Testis (tissue), 3 donors: ENCODE measurements around the gene UBAC1. TPM values are rescaled to one million over a fixed set of nuclear protein-coding genes. Genes with fewer than 3 reads are reported as not detected.
"Not testable (repeated sequence)": the region's sequence is repeated elsewhere in the genome, so short reads cannot be mapped to it uniquely, and the experiment has no call there.

Source experiments
- DNase-seq: peaks from one replicate; pipeline ENCODE4 v3.0.0-alpha.2; 2019
- H3K27ac ChIP-seq, 2 donors: fragments of 200-600 bp; sonication (generic); one replicate each; pipeline ENCODE4 v1.5.1; 2019
- H3K27me3 ChIP-seq: fragments of 200-600 bp; sonication (generic); one replicate; pipeline ENCODE4 v1.5.1; 2019
- H3K36me3 ChIP-seq: fragments of 200-600 bp; sonication (generic); one replicate; pipeline ENCODE4 v1.5.1; 2017; ENCODE audit warnings: low read depth; ENCODE audit errors: missing control alignments
- H3K4me1 ChIP-seq: fragments of 200-600 bp; sonication (generic); one replicate; pipeline ENCODE4 v1.5.1; 2019
- H3K4me3 ChIP-seq, 2 donors: fragments of 200-600 bp; sonication (generic); one replicate each; pipeline ENCODE4 v1.5.1; 2017 to 2019
- H3K9me3 ChIP-seq: fragments of 200-600 bp; sonication (generic); one replicate; pipeline ENCODE4 v1.5.1; 2017
- CTCF ChIP-seq, 3 experiments: fragments of 450-650 bp in 2 of 3; fragments of 200-600 bp in 1 of 3; sonication (generic) in 1 of 3; IDR thresholded peaks; one replicate each; pipeline ENCODE4 v1.5.1; 2016 to 2019; ENCODE audit warnings: antibody characterized with exemption in 3 of 3, mild to moderate bottlenecking in 2 of 3, moderate library complexity in 1 of 3
- POLR2A ChIP-seq: fragments of 450-650 bp; IDR thresholded peaks from one replicate; pipeline ENCODE4 v1.6.1; 2017; ENCODE audit warnings: antibody characterized with exemption, mild to moderate bottlenecking, moderate library complexity
- WGBS, 2 donors: methylation state at CpG; one replicate each; pipeline ENCODE4 v1.1.5; 2018; 5-methylcytosine and 5-hydroxymethylcytosine counted together
- intact Hi-C: fragments of 100-400 bp; cut with DNase I; formaldehyde crosslinking; loops from one replicate; pipeline ENCODE4 v1.15.1; 2023; ENCODE audit warnings: low total_unique reads
- polyA plus RNA-seq: library from polyadenylated mRNA; stranded (reverse); fragments of 350-450 nt; fragmentation: Illumina TruSeq; extraction: RNeasy Lipid Tissue Mini Kit (QIAGEN cat#74804); gene quantifications from one replicate; pipeline ENCODE4 v1.2.3, GENCODE V29; 2014; ENCODE audit warnings: low read depth, low replicate concordance; ENCODE audit not compliant: insufficient read depth
- total RNA-seq, 2 donors: library from RNA; depleted of rRNA; stranded (reverse); fragments of >200 nt; gene quantifications; one replicate each; pipeline ENCODE4 v1.2.3, GENCODE V29; 2016

UBAC1 gene
- total and polyA plus RNA-seq, 3 donors from 2014 or later: 82.2 to 99.5 (median 92.5) TPM

DNA sequence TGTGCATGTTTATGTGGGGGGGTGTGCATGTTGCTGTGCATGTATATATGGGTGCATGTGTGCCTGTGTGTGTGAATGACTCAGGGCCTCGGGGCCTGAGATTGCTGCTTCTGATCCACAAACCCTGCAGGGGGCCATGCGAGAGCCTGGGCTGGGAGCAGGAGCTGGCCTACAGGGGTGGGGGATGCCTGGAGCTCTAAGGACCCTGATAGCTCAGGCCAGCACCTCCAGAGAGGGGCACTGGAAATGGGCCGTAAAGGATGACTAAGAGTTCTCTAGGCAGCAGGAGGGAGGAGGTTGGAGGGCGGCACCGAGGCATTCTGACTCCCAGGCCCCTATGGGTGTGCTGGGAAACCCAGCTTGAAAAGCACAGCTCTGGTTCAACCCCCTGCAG lies 6.9 kb upstream of the UBAC1 start:
- Histone ChIP-seq H3K9me3 (no peaks in the 10 kb centered on the region), H3K4me3 (no peak overlapping the region), H3K4me1 (peaks cover 7% of the 10 kb centered on the region), H3K36me3 (no peaks in the 10 kb centered on the region), H3K27ac (no peak overlapping the region), H3K27me3 (no peaks in the 10 kb centered on the region)
- WGBS, 2 donors: 53 to 63% methylated on average over 5 of the region's 5 CpGs
- intact Hi-C loops: loop anchor here (5.0 kb wide), 1 partner anchor 149 kb away; the partner anchor contains the start of gene TMEM250
- TF ChIP-seq POLR2A (no peak), CTCF (IDR thresholded peaks at IDR 0.05) (no peak)
- DNase-seq: no peak

GRCh38 chr9:135966916-135967260 lies 5.7 kb upstream of the UBAC1 start:
- H3K27me3 ChIP-seq: not testable (repeated sequence)
- 84 to 91% methylated on average over 14 to 16 of the region's 16 CpGs for WGBS, 2 donors
- intact Hi-C loops: loop anchor here (5.0 kb wide), 1 partner anchor 150 kb away; the partner anchor contains the start of gene TMEM250

DNA sequence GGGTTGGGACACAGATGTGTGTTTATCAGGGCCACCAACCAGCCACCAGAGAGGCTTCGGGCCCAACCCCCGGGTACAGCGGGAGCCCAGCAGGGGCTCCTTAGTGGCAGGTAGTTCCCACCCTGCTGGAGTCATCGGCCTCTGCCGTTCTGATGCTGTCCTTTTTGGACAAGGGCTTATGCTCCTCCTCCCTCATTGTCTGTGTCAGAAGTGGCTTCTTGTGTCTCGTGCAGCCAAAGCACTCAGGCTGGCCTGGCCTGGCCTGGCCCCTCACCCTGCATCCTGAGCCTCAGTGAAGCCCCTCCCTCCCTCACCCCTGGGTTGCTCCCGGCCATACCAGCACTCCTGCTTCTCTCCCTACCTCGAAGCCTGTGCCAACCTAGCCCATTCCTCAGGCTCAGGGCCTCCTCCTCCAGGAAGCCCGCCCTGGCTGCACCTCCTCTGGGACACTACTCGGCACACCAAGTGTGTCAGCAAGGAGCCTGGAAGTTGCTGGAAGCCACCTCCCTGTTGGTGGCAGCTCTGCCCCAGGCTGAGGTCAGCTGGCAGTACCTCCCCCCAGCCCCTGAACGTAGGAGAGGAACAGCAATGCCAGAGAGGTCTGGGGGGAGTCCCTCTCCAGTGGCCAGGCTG lies 4.1 kb upstream of the UBAC1 start:
- Histone ChIP-seq H3K4me3 (no peak overlapping the region), H3K27ac (no peak overlapping the region), H3K36me3 (no peaks in the 10 kb centered on the region), H3K4me1 (peaks cover 10% of the 10 kb centered on the region), H3K9me3 (no peaks in the 10 kb centered on the region), H3K27me3 (no peaks in the 10 kb centered on the region)
- 69 to 85% methylated on average over 10 to 11 of the region's 11 CpGs for WGBS, 2 donors
- DNase-seq: no peak
- intact Hi-C loops: loop anchor here (5.0 kb wide), 1 partner anchor 152 kb away; the partner anchor contains the start of gene TMEM250
- TF ChIP-seq CTCF (IDR thresholded peaks at IDR 0.05) (no peak), POLR2A (no peak)

More at GRCh38 chr9:135966916-135967260, 5.7 kb upstream of the UBAC1 start:
- not testable (repeated sequence) for DNase-seq, H3K27ac ChIP-seq, H3K36me3 ChIP-seq, H3K4me1 ChIP-seq, H3K4me3 ChIP-seq, H3K9me3 ChIP-seq

DNA sequence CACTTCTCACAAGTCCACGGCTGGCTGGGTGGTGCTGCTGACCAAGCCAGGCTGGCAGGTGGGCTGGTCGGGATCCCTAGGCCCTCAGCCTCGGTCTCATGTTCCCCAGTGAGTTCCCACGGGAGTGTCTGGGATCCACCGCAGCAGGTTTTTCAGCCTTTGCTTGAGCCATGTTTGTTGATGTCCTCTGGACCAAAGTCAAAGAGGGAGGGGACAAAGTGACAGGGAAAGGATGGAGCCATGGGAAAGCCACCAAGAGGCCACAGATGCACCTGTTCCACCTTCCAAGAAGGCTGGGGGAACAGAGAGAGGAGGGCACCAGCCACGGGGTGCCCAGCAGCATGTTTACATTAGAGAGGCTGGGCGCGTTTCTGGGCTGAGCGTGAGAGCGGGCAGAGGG lies 2.8 kb upstream of the UBAC1 start:
- 82 to 83% methylated on average over 8 to 10 of the region's 10 CpGs for WGBS, 2 donors
- no peak overlapping the region for H3K27ac ChIP-seq
- no peak for DNase-seq
- H3K4me1 ChIP-seq: peaks cover 18% of the 10 kb centered on the region
- TF ChIP-seq CTCF (IDR thresholded peaks at IDR 0.05): no peak
- TF ChIP-seq POLR2A: no peak
- no peaks in the 10 kb centered on the region for H3K9me3 ChIP-seq
- intact Hi-C loops: no loop called here
- H3K27me3 ChIP-seq: no peaks in the 10 kb centered on the region
- no peak overlapping the region for H3K4me3 ChIP-seq
- H3K36me3 ChIP-seq: no peaks in the 10 kb centered on the region

DNA sequence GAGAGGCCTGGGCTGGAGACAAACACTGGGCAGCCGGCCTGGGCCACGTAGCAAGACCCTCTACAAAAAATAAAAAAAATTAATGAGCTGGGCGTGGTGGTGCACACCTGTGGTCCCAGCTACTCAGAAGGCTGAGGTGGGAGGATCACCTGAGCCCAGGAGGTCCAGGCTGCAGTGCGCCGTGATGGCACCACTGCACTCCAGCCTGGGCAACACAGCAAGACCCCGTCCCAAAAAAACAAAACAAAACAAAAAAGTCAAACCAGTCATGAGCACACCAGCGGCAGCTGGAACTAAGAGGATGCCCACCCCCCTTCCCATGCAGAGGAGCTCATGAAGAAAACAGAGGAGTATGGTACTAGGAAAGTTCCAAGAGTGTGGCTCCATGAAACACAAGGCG lies 2.2 kb upstream of the UBAC1 start:
- Histone ChIP-seq H3K27me3 (no peaks in the 10 kb centered on the region), H3K36me3 (no peaks in the 10 kb centered on the region), H3K9me3 (no peaks in the 10 kb centered on the region), H3K27ac (no peak overlapping the region), H3K4me1 (peaks cover 18% of the 10 kb centered on the region), H3K4me3 (no peak overlapping the region)
- intact Hi-C loops: no loop called here
- no peak for DNase-seq
- WGBS, 2 donors: 87 to 94% methylated on average over 8 of the region's 8 CpGs
- no peak for TF ChIP-seq CTCF (IDR thresholded peaks at IDR 0.05)
- no peak for TF ChIP-seq POLR2A
